A172 (cell line): ENCODE results near the gene VIP. TPM values are rescaled to one million over a fixed set of nuclear protein-coding genes. Genes with fewer than 3 reads are reported as not detected.

Experiments used
- DNase-seq: peaks from one replicate; pipeline ENCODE4 v3.0.0-alpha.2; 2015; ENCODE audit warnings: low spot score
- total RNA-seq: library from RNA; depleted of rRNA; stranded (reverse); fragments of >200 nt; shearing (Covaris generic); gene quantifications from 2 replicates; pipeline ENCODE4 v1.2.3, GENCODE V29; 2014; rRNA removed

Gene VIP
- total RNA-seq, 1 experiment from 2014 or later = 0.93 TPM

GRCh38 chr6:152783217-152783878, 32.8 kb downstream of the VIP start:
- no peak for DNase-seq

- no peak for DNase-seq
Measured at GRCh38 chr6:152794696-152795095, 44.1 kb downstream of the VIP start.

GRCh38 chr6:152804150-152804549, 53.6 kb downstream of the VIP start:
- DNase-seq = no peak

Other genes with a start within 250 kb of the VIP start
- gene SYNE1, start 113.4 kb upstream of the VIP start, total RNA-seq = 21.1 and 43.9 TPM in 2 replicates
- gene MYCT1, start 52.9 kb upstream of the VIP start, total RNA-seq = 1.5 and 2.9 TPM in 2 replicates
- 48.1 and 63.8 TPM in 2 replicates for gene FBXO5, start 232.2 kb downstream of the VIP start, total RNA-seq